H9 (cell line): Measurements from ENCODE around the gene PSMA2. TPM values are rescaled to one million over a fixed set of nuclear protein-coding genes. Genes with fewer than 3 reads are reported as not detected.

Experiments
- DNase-seq: peaks from one replicate; pipeline ENCODE4 v3.0.0-alpha.2; 2017
- H2AFZ ChIP-seq: one replicate; pipeline ENCODE4 v1.6.1; 2013; ENCODE audit warnings: mild to moderate bottlenecking, low read length, control low read depth, moderate library complexity
- H2AK5ac ChIP-seq: 2 replicates; pipeline ENCODE4 v1.6.1; 2013; ENCODE audit warnings: low read length, control low read depth, mixed read lengths; ENCODE audit not compliant: insufficient read length
- H2BK120ac ChIP-seq: one replicate; pipeline ENCODE4 v1.6.1; 2013; ENCODE audit warnings: low read depth, mild to moderate bottlenecking, low read length, control low read depth, inconsistent platforms; ENCODE audit not compliant: poor library complexity, severe bottlenecking
- H2BK12ac ChIP-seq: 2 replicates; pipeline ENCODE4 v1.6.1; 2013; ENCODE audit warnings: low read length, control low read depth, mixed read lengths, low read depth; ENCODE audit not compliant: insufficient read length
- H2BK15ac ChIP-seq: 2 replicates; pipeline ENCODE4 v1.6.1; 2013; ENCODE audit warnings: low read depth, low read length, control low read depth
- H2BK20ac ChIP-seq: one replicate; pipeline ENCODE4 v1.6.1; 2013; ENCODE audit warnings: low read depth, mild to moderate bottlenecking, low read length, control low read depth, inconsistent platforms; ENCODE audit not compliant: poor library complexity, severe bottlenecking
- H2BK5ac ChIP-seq: 2 replicates; pipeline ENCODE4 v1.6.1; 2013; ENCODE audit warnings: low read length, control low read depth, mixed read lengths; ENCODE audit not compliant: insufficient read length
- H3K14ac ChIP-seq: 2 replicates; pipeline ENCODE4 v1.6.1; 2013; ENCODE audit warnings: low read length, control low read depth; ENCODE audit not compliant: insufficient read depth
- H3K18ac ChIP-seq: 2 replicates; pipeline ENCODE4 v1.6.1; 2013; ENCODE audit warnings: low read depth, mild to moderate bottlenecking, mixed read lengths, low read length, control low read depth; ENCODE audit not compliant: insufficient read length
- H3K23ac ChIP-seq: 2 replicates; pipeline ENCODE4 v1.6.1; 2013; ENCODE audit warnings: low read length, control low read depth, mixed read lengths, low read depth; ENCODE audit not compliant: insufficient read length
- H3K23me2 ChIP-seq: 2 replicates; pipeline ENCODE4 v1.6.1; 2013; ENCODE audit warnings: low read depth, mild to moderate bottlenecking, mixed read lengths, low read length, control low read depth; ENCODE audit not compliant: insufficient read length, poor library complexity, severe bottlenecking
- H3K27ac ChIP-seq: 2 replicates; pipeline ENCODE4 v1.5.1; 2013; ENCODE audit warnings: low read length, control low read depth, mixed read lengths, low read depth; ENCODE audit not compliant: insufficient read length
- H3K27me3 ChIP-seq: 2 replicates; pipeline ENCODE4 v1.6.1; 2013; ENCODE audit warnings: low read length, control low read depth, inconsistent platforms; ENCODE audit not compliant: insufficient read depth
- H3K4ac ChIP-seq: 2 replicates; pipeline ENCODE4 v1.6.1; 2013; ENCODE audit warnings: low read depth, mild to moderate bottlenecking, control low read depth, inconsistent platforms, low read length, moderate library complexity
- H3K4me1 ChIP-seq: 2 replicates; pipeline ENCODE4 v1.6.1; 2013; ENCODE audit warnings: low read length, control low read depth, inconsistent platforms; ENCODE audit not compliant: insufficient read depth
- H3K4me2 ChIP-seq: 2 replicates; pipeline ENCODE4 v1.6.1; 2013; ENCODE audit warnings: low read length, control low read depth, mixed read lengths; ENCODE audit not compliant: insufficient read length, insufficient read depth
- H3K56ac ChIP-seq: 2 replicates; pipeline ENCODE4 v1.6.1; 2013; ENCODE audit warnings: low read depth, mild to moderate bottlenecking, mixed read lengths, low read length, control low read depth; ENCODE audit not compliant: insufficient read length
- H3K79me1 ChIP-seq: 2 replicates; pipeline ENCODE4 v1.6.1; 2013; ENCODE audit warnings: low read depth, mild to moderate bottlenecking, moderate library complexity, low read length, control low read depth, inconsistent platforms; ENCODE audit not compliant: insufficient read depth, poor library complexity, severe bottlenecking
- H3K79me2 ChIP-seq: 2 replicates; pipeline ENCODE4 v1.6.1; 2013; ENCODE audit warnings: low read length, control low read depth, inconsistent platforms; ENCODE audit not compliant: insufficient read depth
- H3K9ac ChIP-seq: 2 replicates; pipeline ENCODE4 v1.6.1; 2013; ENCODE audit warnings: low read length, control low read depth, mixed read lengths; ENCODE audit not compliant: insufficient read length; ENCODE audit errors: extremely low read depth
- H3K9me3 ChIP-seq: one replicate; pipeline ENCODE4 v1.6.1; 2013; ENCODE audit warnings: low read depth, low read length, inconsistent platforms; ENCODE audit not compliant: control insufficient read depth
- H3T11ph ChIP-seq: one replicate; pipeline ENCODE4 v1.6.1; 2013; ENCODE audit warnings: mild to moderate bottlenecking, low read length, control low read depth, inconsistent platforms
- H4K20me1 ChIP-seq: one replicate; pipeline ENCODE4 v1.6.1; 2013; ENCODE audit not compliant: control insufficient read depth, insufficient read length, insufficient read depth
- H4K5ac ChIP-seq: 2 replicates; pipeline ENCODE4 v1.6.1; 2013; ENCODE audit warnings: low read depth, mild to moderate bottlenecking, mixed read lengths, low read length, control low read depth; ENCODE audit not compliant: insufficient read length
- H4K8ac ChIP-seq: replicated peaks from 2 replicates; pipeline ENCODE4 v1.6.1; 2013; ENCODE audit warnings: low read length, control low read depth, mixed read lengths, low read depth; ENCODE audit not compliant: insufficient read length
- H4K91ac ChIP-seq: 2 replicates; pipeline ENCODE4 v1.6.1; 2013; ENCODE audit warnings: low read depth, mild to moderate bottlenecking, moderate library complexity, mixed read lengths, low read length, control low read depth; ENCODE audit not compliant: insufficient read length
- H3K27ac Mint-ChIP-seq, 3 experiments: 2 replicates in 2 of 3; 3 replicates in 1 of 3; pipeline ENCODE4 v1.8.0; 2020 to 2021; ENCODE audit warnings: mixed read lengths in 3 of 3, mild to moderate bottlenecking in 1 of 3, moderate library complexity in 1 of 3
- H3K27me3 Mint-ChIP-seq: 2 replicates; pipeline ENCODE4 v1.8.0; 2021; ENCODE audit warnings: low read depth, mild to moderate bottlenecking, moderate library complexity, mixed read lengths
- H3K36me3 Mint-ChIP-seq, 3 experiments: 2 replicates in 2 of 3; 3 replicates in 1 of 3; pipeline ENCODE4 v1.8.0; 2020 to 2021; ENCODE audit warnings: low read depth in 3 of 3, mixed read lengths in 3 of 3; ENCODE audit not compliant: insufficient read depth in 1 of 3
- H3K4me1 Mint-ChIP-seq, 2 experiments: 2 replicates each; pipeline ENCODE4 v1.8.0; 2020; ENCODE audit warnings: mixed read lengths in 2 of 2
- H3K4me3 Mint-ChIP-seq, 2 experiments: 2 replicates in 1 of 2; 3 replicates in 1 of 2; pipeline ENCODE4 v1.8.0; 2020 to 2021; ENCODE audit warnings: mild to moderate bottlenecking in 2 of 2, mixed read lengths in 2 of 2, moderate library complexity in 1 of 2
- H3K9me3 Mint-ChIP-seq, 2 experiments: 2 replicates in 1 of 2; 3 replicates in 1 of 2; pipeline ENCODE4 v1.8.0; 2020; ENCODE audit warnings: mild to moderate bottlenecking in 2 of 2, mixed read lengths in 2 of 2, moderate library complexity in 1 of 2
- WGBS: extraction: QIAGEN DNeasy Blood & Tissue Kit; methylation state at CpG from one replicate; pipeline ENCODE4 v1.1.7; 2013; ENCODE audit warnings: missing lambda C conversion rate, low lambda C conversion rate, mixed read lengths; ENCODE audit not compliant: insufficient read length; ENCODE audit errors: extremely low coverage; 5-methylcytosine and 5-hydroxymethylcytosine counted together
- total RNA-seq: library from RNA; stranded (reverse); gene quantifications from 2 replicates; pipeline ENCODE4 v1.2.1, GENCODE V29; 2021
- TF ChIP-seq, protein P1 (sequence below): fragments of 200-600 bp; sonication (generic); conservative IDR thresholded peaks from 3 replicates; pipeline ENCODE4 v1.8.0; 2021; ENCODE audit warnings: antibody characterized with exemption, mild to moderate bottlenecking

Gene PSMA2
- total RNA-seq, 1 experiment from 2014 or later, result 227 TPM

DNA sequence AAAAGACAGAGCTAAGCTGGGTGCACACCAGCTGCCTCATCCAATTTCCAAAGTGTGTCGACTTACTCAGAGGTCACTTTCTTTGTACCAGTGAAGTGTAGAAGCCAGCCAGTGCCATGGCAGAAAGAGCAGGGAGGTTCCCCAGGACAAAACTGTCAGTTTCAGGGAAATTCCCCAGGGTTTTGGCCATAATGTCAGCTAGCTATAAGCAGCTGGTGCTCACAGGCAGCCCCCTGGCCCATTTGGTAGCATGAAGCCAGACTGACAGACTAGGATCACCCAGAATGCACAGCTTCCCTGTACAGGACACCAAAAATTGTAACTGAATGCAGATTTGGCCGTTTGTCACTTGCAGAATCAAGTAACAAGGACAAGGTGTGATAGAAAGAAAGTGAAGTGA, 28.8 kb upstream of the PSMA2 start:
- peaks cover 22 to 23% of the 10 kb centered on the region in 2 experiments for H3K4me1 Mint-ChIP-seq
- no peak overlapping the region for H4K8ac ChIP-seq
- no peak overlapping the region for H2BK20ac ChIP-seq
- peaks cover 4% of the 10 kb centered on the region; the same call in 1 of the 2 replicates for H3K4me1 ChIP-seq
- no peaks in the 10 kb centered on the region for H3K79me2 ChIP-seq
- no peak overlapping the region for H3K56ac ChIP-seq
- no peaks in the 10 kb centered on the region for H3K79me1 ChIP-seq
- no CpG with 5 or more reads among the region's 2 CpGs for WGBS
- no peak overlapping the region for H3K9ac ChIP-seq
- H3K27me3 Mint-ChIP-seq, result peaks cover 1% of the 10 kb centered on the region
- H2BK5ac ChIP-seq, result no peak overlapping the region
- H3T11ph ChIP-seq, result no peak overlapping the region
- H2BK15ac ChIP-seq, result no peak overlapping the region
- H3K36me3 Mint-ChIP-seq, result peaks cover 7 to 28% (median 20%) of the 10 kb centered on the region in 3 experiments
- H4K91ac ChIP-seq, result no peak overlapping the region
- TF ChIP-seq, protein P1, sequence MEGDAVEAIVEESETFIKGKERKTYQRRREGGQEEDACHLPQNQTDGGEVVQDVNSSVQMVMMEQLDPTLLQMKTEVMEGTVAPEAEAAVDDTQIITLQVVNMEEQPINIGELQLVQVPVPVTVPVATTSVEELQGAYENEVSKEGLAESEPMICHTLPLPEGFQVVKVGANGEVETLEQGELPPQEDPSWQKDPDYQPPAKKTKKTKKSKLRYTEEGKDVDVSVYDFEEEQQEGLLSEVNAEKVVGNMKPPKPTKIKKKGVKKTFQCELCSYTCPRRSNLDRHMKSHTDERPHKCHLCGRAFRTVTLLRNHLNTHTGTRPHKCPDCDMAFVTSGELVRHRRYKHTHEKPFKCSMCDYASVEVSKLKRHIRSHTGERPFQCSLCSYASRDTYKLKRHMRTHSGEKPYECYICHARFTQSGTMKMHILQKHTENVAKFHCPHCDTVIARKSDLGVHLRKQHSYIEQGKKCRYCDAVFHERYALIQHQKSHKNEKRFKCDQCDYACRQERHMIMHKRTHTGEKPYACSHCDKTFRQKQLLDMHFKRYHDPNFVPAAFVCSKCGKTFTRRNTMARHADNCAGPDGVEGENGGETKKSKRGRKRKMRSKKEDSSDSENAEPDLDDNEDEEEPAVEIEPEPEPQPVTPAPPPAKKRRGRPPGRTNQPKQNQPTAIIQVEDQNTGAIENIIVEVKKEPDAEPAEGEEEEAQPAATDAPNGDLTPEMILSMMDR, result no peak
- peak overlapping the region in 1 of 3 experiments; percentile 60; a peak in 1 of 7 replicates for H3K27ac Mint-ChIP-seq
- H2AK5ac ChIP-seq, result no peak overlapping the region
- H3K23me2 ChIP-seq, result no peaks in the 10 kb centered on the region
- H2AFZ ChIP-seq, result no peak overlapping the region
- H4K5ac ChIP-seq, result no peak overlapping the region
- no peaks in the 10 kb centered on the region for H3K27me3 ChIP-seq
- no peak overlapping the region for H3K14ac ChIP-seq
- no peak overlapping the region for H3K27ac ChIP-seq
- H3K18ac ChIP-seq, result no peak overlapping the region
- no peak overlapping the region for H3K4me2 ChIP-seq
- DNase-seq, result no peak
- no peak overlapping the region for H3K23ac ChIP-seq
- no peaks in the 10 kb centered on the region for H4K20me1 ChIP-seq
- no peak overlapping the region for H2BK120ac ChIP-seq
- no peak overlapping the region for H3K4ac ChIP-seq
- H3K9me3 Mint-ChIP-seq, result peaks cover 28 to 32% of the 10 kb centered on the region in 2 experiments; a peak in 4 of 5 replicates
- no peak overlapping the region for H3K4me3 Mint-ChIP-seq
- H2BK12ac ChIP-seq, result no peak overlapping the region
- H3K9me3 ChIP-seq, result peaks cover 6% of the 10 kb centered on the region
